GM23248 (cell line): ENCODE results near the gene FOXL3. TPM values are rescaled to one million over a fixed set of nuclear protein-coding genes. Genes with fewer than 3 reads are reported as not detected.

Experiments
- DNase-seq: peaks from one replicate; pipeline ENCODE4 v3.0.0-alpha.2; 2015
- H2AFZ ChIP-seq: fragments of 200-600 bp; sonication (generic); 2 replicates; pipeline ENCODE4 v1.6.1; 2016; ENCODE audit warnings: antibody characterized with exemption
- H3F3A ChIP-seq: fragments of 200-600 bp; sonication (generic); 2 replicates; pipeline ENCODE4 v1.6.1; 2016; ENCODE audit warnings: mild to moderate bottlenecking, antibody characterized with exemption, mixed run types; ENCODE audit not compliant: insufficient read depth
- H3K27ac ChIP-seq: fragments of 200-600 bp; sonication (generic); 2 replicates; pipeline ENCODE4 v1.5.1; 2016; ENCODE audit warnings: mild to moderate bottlenecking
- H3K27me3 ChIP-seq: fragments of 200-600 bp; sonication (generic); replicated peaks from 2 replicates; pipeline ENCODE4 v1.6.1; 2016; ENCODE audit warnings: mild to moderate bottlenecking; ENCODE audit not compliant: insufficient read depth
- H3K36me3 ChIP-seq: fragments of 200-600 bp; sonication (generic); 2 replicates; pipeline ENCODE4 v1.6.1; 2016; ENCODE audit warnings: low read depth, mild to moderate bottlenecking
- H3K4me1 ChIP-seq: fragments of 200-600 bp; sonication (generic); 2 replicates; pipeline ENCODE4 v1.6.1; 2016; ENCODE audit warnings: mild to moderate bottlenecking; ENCODE audit not compliant: insufficient read depth
- H3K4me2 ChIP-seq: fragments of 200-600 bp; sonication (generic); one replicate; pipeline ENCODE4 v1.6.1; 2016; ENCODE audit warnings: mild to moderate bottlenecking; ENCODE audit not compliant: unreplicated experiment
- H3K4me3 ChIP-seq: fragments of 200-600 bp; sonication (generic); 2 replicates; pipeline ENCODE4 v1.5.1; 2016; ENCODE audit warnings: mild to moderate bottlenecking
- H3K79me2 ChIP-seq: fragments of 200-600 bp; sonication (generic); 2 replicates; pipeline ENCODE4 v1.6.1; 2016; ENCODE audit warnings: mild to moderate bottlenecking; ENCODE audit not compliant: insufficient read depth
- H3K9ac ChIP-seq: fragments of 200-600 bp; sonication (generic); 2 replicates; pipeline ENCODE4 v1.6.1; 2016; ENCODE audit warnings: mild to moderate bottlenecking
- H3K9me2 ChIP-seq: fragments of 200-600 bp; sonication (generic); 2 replicates; pipeline ENCODE4 v1.6.1; 2016; ENCODE audit warnings: mixed run types, mild to moderate bottlenecking, moderate library complexity; ENCODE audit not compliant: insufficient read depth
- H3K9me3 ChIP-seq: fragments of 200-600 bp; sonication (generic); one replicate; pipeline ENCODE4 v1.6.1; 2017; ENCODE audit warnings: low read depth
- H4K20me1 ChIP-seq: fragments of 200-600 bp; sonication (generic); 2 replicates; pipeline ENCODE4 v1.6.0; 2016; ENCODE audit not compliant: insufficient read depth
- EZH2 ChIP-seq: fragments of 200-600 bp; sonication (generic); IDR thresholded peaks from 2 replicates; pipeline ENCODE4 v1.6.1; 2018; ENCODE audit warnings: antibody characterized with exemption, mild to moderate bottlenecking; ENCODE audit not compliant: insufficient read depth, poor library complexity, severe bottlenecking
- EZH2phosphoT487 ChIP-seq: fragments of 200-600 bp; sonication (generic); IDR thresholded peaks from 2 replicates; pipeline ENCODE4 v1.6.1; 2018; ENCODE audit warnings: antibody characterized with exemption, moderate library complexity, mild to moderate bottlenecking, low read depth; ENCODE audit not compliant: insufficient read depth
- WGBS, 2 experiments: methylation state at CpG; one replicate each; pipeline ENCODE4 v1.1.6; 2015 to 2017; ENCODE audit warnings: low lambda C conversion rate in 2 of 2, low coverage in 1 of 2; ENCODE audit errors: missing lambda C conversion rate in 2 of 2; 5-methylcytosine and 5-hydroxymethylcytosine counted together
- in situ Hi-C: fragments of 300-500 bp; cut with MboI; formaldehyde crosslinking; loops from 2 replicates; pipeline ENCODE4 v1.15.0; 2020
- polyA plus RNA-seq: library from polyadenylated mRNA; unstranded; fragments of >200 nt; fragmentation: Nextera tagmentation; extraction: Ambion mirVana; gene quantifications from 2 replicates; pipeline ENCODE4 v1.2.1, GENCODE V29; 2016
- total RNA-seq: library from RNA; depleted of rRNA; stranded (reverse); fragments of >200 nt; shearing (Covaris generic); gene quantifications from 2 replicates; pipeline ENCODE4 v1.2.3, GENCODE V29; 2014

Gene FOXL3
- total and polyA plus RNA-seq, 2 experiments from 2014 or later: not detected

DNA sequence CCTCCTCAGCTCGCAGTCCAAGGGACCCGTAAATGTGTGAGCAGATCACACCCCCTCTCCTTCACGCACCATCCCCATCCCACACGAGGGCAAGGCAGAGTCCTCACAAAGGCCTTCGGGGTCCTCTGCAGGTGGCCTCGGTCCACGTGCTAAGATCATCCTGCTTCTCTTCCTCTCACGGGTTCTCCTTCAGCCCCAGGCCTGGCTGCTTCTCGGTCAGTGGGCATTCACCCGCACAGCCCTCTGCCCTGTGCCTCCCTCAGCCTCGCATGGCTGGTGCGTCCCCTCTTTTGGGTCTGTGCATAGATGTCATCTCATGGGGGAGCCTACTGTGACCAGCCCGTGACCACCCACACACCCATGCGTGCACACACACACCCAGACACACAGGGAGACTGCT is 17.3 kb upstream of the FOXL3 start:
- in situ Hi-C loops: no loop called here
- H3K79me2 ChIP-seq: no peaks in the 10 kb centered on the region
- H2AFZ ChIP-seq: no peak overlapping the region
- H3K4me3 ChIP-seq: no peak overlapping the region
- no peak for DNase-seq
- H3K4me2 ChIP-seq: no peak overlapping the region
- no peaks in the 10 kb centered on the region for H3F3A ChIP-seq
- 0 out of 2 replicates have a peak, but pooled peaks cover 6% of the 10 kb centered on the region for H3K27me3 ChIP-seq
- H3K4me1 ChIP-seq: no peaks in the 10 kb centered on the region
- H3K36me3 ChIP-seq: no peaks in the 10 kb centered on the region
- 68 to 77% methylated on average over 10 to 14 of the region's 14 CpGs for WGBS, 2 experiments
- TF ChIP-seq EZH2phosphoT487: no peak
- no peak for TF ChIP-seq EZH2
- H3K27ac ChIP-seq: no peak overlapping the region
- no peaks in the 10 kb centered on the region for H3K9me2 ChIP-seq
- no peaks in the 10 kb centered on the region for H3K9me3 ChIP-seq
- H4K20me1 ChIP-seq: no peaks in the 10 kb centered on the region
- no peak overlapping the region for H3K9ac ChIP-seq

DNA sequence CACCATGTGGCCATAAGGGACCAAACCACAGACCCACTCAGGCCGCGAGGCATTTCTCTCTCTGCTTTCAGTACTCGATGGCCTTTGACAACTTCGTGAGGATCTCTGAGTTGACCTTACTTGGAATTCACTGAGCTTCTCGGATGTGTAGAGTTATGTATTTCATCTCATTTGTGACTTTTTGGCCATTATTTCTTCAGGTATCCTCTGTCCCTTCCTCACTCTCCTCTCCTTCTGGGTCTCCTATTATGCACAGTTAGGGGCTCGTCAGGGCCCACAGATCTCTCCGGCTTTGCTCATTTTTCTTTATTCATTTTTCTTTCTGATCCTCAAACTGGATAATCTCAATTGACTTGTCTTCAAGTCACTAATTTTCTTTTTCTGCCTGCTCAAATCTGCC is 16.6 kb upstream of the FOXL3 start:
- WGBS, 2 experiments: 81 to 83% methylated on average over 7 of the region's 7 CpGs

DNA sequence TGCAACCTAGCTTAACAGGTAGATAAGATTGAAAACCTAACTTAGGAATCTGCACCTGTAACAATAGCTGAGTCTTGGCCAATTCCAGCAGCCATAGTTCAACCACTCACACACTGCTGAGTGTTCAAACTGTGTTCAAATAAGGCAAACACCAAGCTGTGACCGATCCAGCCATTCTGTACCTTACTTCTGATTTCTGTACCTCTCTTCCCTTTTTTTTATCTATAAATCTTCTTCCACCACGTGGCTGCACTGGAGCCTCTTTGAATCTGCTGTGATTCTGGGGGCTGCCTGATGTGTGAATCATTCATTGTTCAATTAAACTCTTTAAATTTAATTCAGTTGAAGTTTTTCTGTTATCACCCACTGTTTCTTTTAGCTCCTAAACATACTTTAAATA is 15.7 kb upstream of the FOXL3 start:
- Histone ChIP-seq H2AFZ (no peak overlapping the region), H3F3A (no peaks in the 10 kb centered on the region), H3K79me2 (no peaks in the 10 kb centered on the region), H3K4me1 (no peaks in the 10 kb centered on the region), H3K36me3 (no peaks in the 10 kb centered on the region), H3K4me2 (no peak overlapping the region), H3K9ac (no peak overlapping the region), H3K4me3 (no peak overlapping the region), H3K27ac (no peak overlapping the region), H3K9me3 (no peaks in the 10 kb centered on the region), H3K27me3 (peaks cover 8% of the 10 kb centered on the region; the same call in 1 of the 2 replicates), H4K20me1 (no peaks in the 10 kb centered on the region), H3K9me2 (no peaks in the 10 kb centered on the region)
- in situ Hi-C loops: no loop called here
- DNase-seq: no peak
- TF ChIP-seq EZH2: no peak
- 19 to 20% methylated on average over 2 of the region's 2 CpGs for WGBS, 2 experiments

More for the DNA sequence above, 16.6 kb upstream of the FOXL3 start:
- no peaks in the 10 kb centered on the region for H3K4me1 ChIP-seq
- no peak overlapping the region for H3K9ac ChIP-seq
- H2AFZ ChIP-seq: no peak overlapping the region
- H3K27ac ChIP-seq: no peak overlapping the region
- H3K9me3 ChIP-seq: no peaks in the 10 kb centered on the region
- in situ Hi-C loops: no loop called here
- no peaks in the 10 kb centered on the region for H3K36me3 ChIP-seq
- DNase-seq: no peak
- H4K20me1 ChIP-seq: no peaks in the 10 kb centered on the region
- no peak for TF ChIP-seq EZH2
- TF ChIP-seq EZH2phosphoT487: no peak
- no peaks in the 10 kb centered on the region for H3K79me2 ChIP-seq
- 0 out of 2 replicates have a peak, but pooled peaks cover 6% of the 10 kb centered on the region for H3K27me3 ChIP-seq
- H3K4me2 ChIP-seq: no peak overlapping the region
- no peaks in the 10 kb centered on the region for H3K9me2 ChIP-seq
- H3F3A ChIP-seq: no peaks in the 10 kb centered on the region
- no peak overlapping the region for H3K4me3 ChIP-seq

DNA sequence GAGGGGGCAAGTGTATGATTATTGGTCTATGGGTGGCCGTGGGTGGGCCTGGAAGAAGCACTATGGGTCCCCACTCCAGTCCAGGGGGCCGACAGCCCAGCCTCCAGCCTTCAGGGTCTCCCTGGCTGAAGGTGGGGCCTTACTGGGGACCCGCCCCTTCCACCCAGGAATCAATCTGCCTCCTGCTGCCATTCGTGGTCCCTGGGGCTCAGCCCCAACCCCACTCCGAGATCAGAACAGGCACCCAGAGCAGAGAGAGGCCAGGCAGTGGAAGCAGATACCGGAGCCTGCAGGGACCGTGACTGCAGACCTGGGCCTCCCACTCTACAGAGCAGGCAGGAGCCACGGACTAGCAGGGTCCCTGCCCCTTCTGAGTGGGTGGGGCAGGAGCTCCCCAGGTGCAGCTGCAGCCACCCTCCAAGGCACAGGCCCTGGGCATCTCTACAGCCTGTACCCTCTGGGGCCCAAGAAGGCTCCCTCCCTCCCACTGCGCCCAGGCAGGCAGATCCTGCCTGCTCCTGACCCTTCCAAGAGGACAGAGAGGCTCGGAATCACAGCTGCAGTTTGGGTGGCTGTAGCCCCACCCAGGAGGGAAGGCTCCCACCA is 13.6 kb upstream of the FOXL3 start:
- H3K4me2 ChIP-seq: no peak overlapping the region
- no peak for TF ChIP-seq EZH2phosphoT487
- no peak for TF ChIP-seq EZH2
- H3K9me2 ChIP-seq: no peaks in the 10 kb centered on the region
- H3K4me3 ChIP-seq: no peak overlapping the region
- in situ Hi-C loops: no loop called here
- no peak overlapping the region for H3K27ac ChIP-seq
- no peaks in the 10 kb centered on the region for H3K79me2 ChIP-seq
- H3K9ac ChIP-seq: no peak overlapping the region
- no peaks in the 10 kb centered on the region for H3K9me3 ChIP-seq
- no peak for DNase-seq
- H2AFZ ChIP-seq: no peak overlapping the region
- 21 to 36% methylated on average over 8 to 9 of the region's 10 CpGs for WGBS, 2 experiments
- no peaks in the 10 kb centered on the region for H3K36me3 ChIP-seq
- no peaks in the 10 kb centered on the region for H3K4me1 ChIP-seq
- no peaks in the 10 kb centered on the region for H4K20me1 ChIP-seq
- peaks cover 15% of the 10 kb centered on the region; the same call in 1 of the 2 replicates for H3K27me3 ChIP-seq
- no peaks in the 10 kb centered on the region for H3F3A ChIP-seq
